IPS-15b (cell line): ENCODE measurements around the gene WRAP73.
"Not testable (repeated sequence)": the region's sequence is repeated elsewhere in the genome, so short reads cannot be mapped to it uniquely, and the experiment has no call there.

Experiments
- H3K27me3 ChIP-seq: one replicate; pipeline ENCODE4 v1.6.1; 2013; ENCODE audit warnings: low read length; ENCODE audit not compliant: control insufficient read depth, insufficient read depth
- H3K36me3 ChIP-seq: one replicate; pipeline ENCODE4 v1.6.1; 2013; ENCODE audit warnings: low read length; ENCODE audit not compliant: control insufficient read depth, insufficient read depth
- H3K4me1 ChIP-seq: one replicate; pipeline ENCODE4 v1.6.1; 2013; ENCODE audit warnings: mild to moderate bottlenecking, low read length; ENCODE audit not compliant: control insufficient read depth, insufficient read depth
- H3K4me3 ChIP-seq: one replicate; pipeline ENCODE4 v1.5.1; 2013; ENCODE audit warnings: low read depth, low read length
- H3K9ac ChIP-seq: one replicate; pipeline ENCODE4 v1.6.1; 2013; ENCODE audit warnings: low read depth, mild to moderate bottlenecking, low read length
- H3K9me3 ChIP-seq: one replicate; pipeline ENCODE4 v1.6.1; 2013; ENCODE audit warnings: mild to moderate bottlenecking, low read length; ENCODE audit not compliant: control insufficient read depth, insufficient read depth

WRAP73 gene

GRCh38 chr1:3630161-3630611 is 19.7 kb downstream of the WRAP73 start:
- H3K36me3 ChIP-seq, result peaks cover 45% of the 10 kb centered on the region
- H3K9me3 ChIP-seq, result no peaks in the 10 kb centered on the region
- no peak overlapping the region for H3K9ac ChIP-seq
- H3K4me3 ChIP-seq, result no peak overlapping the region
- H3K27me3 ChIP-seq, result no peaks in the 10 kb centered on the region
- H3K4me1 ChIP-seq, result peaks cover 7% of the 10 kb centered on the region

GRCh38 chr1:3629561-3630160 is 20.2 kb downstream of the WRAP73 start:
- no peak overlapping the region for H3K4me3 ChIP-seq
- H3K9me3 ChIP-seq, result no peaks in the 10 kb centered on the region
- peaks cover 7% of the 10 kb centered on the region for H3K4me1 ChIP-seq
- no peaks in the 10 kb centered on the region for H3K27me3 ChIP-seq
- no peak overlapping the region for H3K9ac ChIP-seq
- H3K36me3 ChIP-seq, result peaks cover 41% of the 10 kb centered on the region

- peaks cover 31% of the 10 kb centered on the region for H3K36me3 ChIP-seq
Measured at GRCh38 chr1:3628445-3628844, 21.5 kb downstream of the WRAP73 start.

GRCh38 chr1:3627515-3628253 is 22.2 kb downstream of the WRAP73 start:
- peaks cover 7% of the 10 kb centered on the region for H3K4me1 ChIP-seq
- H3K27me3 ChIP-seq, result peaks cover 2% of the 10 kb centered on the region
- no peaks in the 10 kb centered on the region for H3K9me3 ChIP-seq
- peaks cover 26% of the 10 kb centered on the region for H3K36me3 ChIP-seq
- no peak overlapping the region for H3K9ac ChIP-seq
- H3K4me3 ChIP-seq, result no peak overlapping the region

More at GRCh38 chr1:3628445-3628844, 21.5 kb downstream of the WRAP73 start:
- peaks cover 7% of the 10 kb centered on the region for H3K4me1 ChIP-seq
- no peaks in the 10 kb centered on the region for H3K9me3 ChIP-seq
- no peak overlapping the region for H3K9ac ChIP-seq
- peaks cover 2% of the 10 kb centered on the region for H3K27me3 ChIP-seq
- no peak overlapping the region for H3K4me3 ChIP-seq

GRCh38 chr1:3626025-3626424 is 23.9 kb downstream of the WRAP73 start:
- H3K27me3 ChIP-seq, result peaks cover 2% of the 10 kb centered on the region
- H3K4me3 ChIP-seq, result peak overlapping the region; percentile 70
- H3K4me1 ChIP-seq, result peaks cover 3% of the 10 kb centered on the region
- H3K36me3 ChIP-seq, result peaks cover 23% of the 10 kb centered on the region
- no peaks in the 10 kb centered on the region for H3K9me3 ChIP-seq
- H3K9ac ChIP-seq, result no peak overlapping the region

- Histone ChIP-seq H3K4me3 (peak overlapping the region; percentile 70), H3K9ac (no peak overlapping the region), H3K27me3 (peaks cover 5% of the 10 kb centered on the region), H3K36me3 (peaks cover 20% of the 10 kb centered on the region), H3K4me1 (peaks cover 3% of the 10 kb centered on the region), H3K9me3 (no peaks in the 10 kb centered on the region)
Measured at GRCh38 chr1:3625151-3625907, 24.6 kb downstream of the WRAP73 start.

- Histone ChIP-seq H3K4me1 (peaks cover 3% of the 10 kb centered on the region), H3K4me3 (peak within 1 kb of the TSS; percentile 80), H3K9ac (peak within 1 kb of the TSS; percentile 24), H3K27me3 (peaks cover 5% of the 10 kb centered on the region), H3K36me3 (peaks cover 13% of the 10 kb centered on the region), H3K9me3 (no peaks in the 10 kb centered on the region)
Measured at GRCh38 chr1:3624200-3625136, 25.4 kb downstream of the WRAP73 start, which contains the start of gene TPRG1L. Gene TPRG1L (plus strand): TSS chr1:3625015. CDS start chr1:3625073, 58 bp downstream.

- peaks cover 5% of the 10 kb centered on the region for H3K27me3 ChIP-seq
- H3K36me3 ChIP-seq, result peaks cover 9% of the 10 kb centered on the region
- peak overlapping the region; percentile 24 for H3K9ac ChIP-seq
- no peaks in the 10 kb centered on the region for H3K9me3 ChIP-seq
- peaks cover 3% of the 10 kb centered on the region for H3K4me1 ChIP-seq
- peak overlapping the region; percentile 80 for H3K4me3 ChIP-seq
Measured at GRCh38 chr1:3623441-3624199, 26.3 kb downstream of the WRAP73 start.

GRCh38 chr1:3622102-3622501 is 27.8 kb downstream of the WRAP73 start:
- H3K9me3 ChIP-seq, H3K4me1 ChIP-seq, H3K9ac ChIP-seq, H3K36me3 ChIP-seq, H3K4me3 ChIP-seq, H3K27me3 ChIP-seq: not testable (repeated sequence)

GRCh38 chr1:3621151-3621671 is 28.7 kb downstream of the WRAP73 start:
- H3K4me3 ChIP-seq, H3K9me3 ChIP-seq: not testable (repeated sequence)

More at GRCh38 chr1:3621151-3621671, 28.7 kb downstream of the WRAP73 start:
- H3K27me3 ChIP-seq, H3K4me1 ChIP-seq, H3K9ac ChIP-seq, H3K36me3 ChIP-seq: not testable (repeated sequence)
